ENCODE results near the gene TLR2. TPM values are rescaled to one million over a fixed set of nuclear protein-coding genes. Genes with fewer than 3 reads are reported as not detected.

The TLR2 gene
- polyA plus RNA-seq, 3 donors: 133 to 187 (median 162) TPM

DNA sequence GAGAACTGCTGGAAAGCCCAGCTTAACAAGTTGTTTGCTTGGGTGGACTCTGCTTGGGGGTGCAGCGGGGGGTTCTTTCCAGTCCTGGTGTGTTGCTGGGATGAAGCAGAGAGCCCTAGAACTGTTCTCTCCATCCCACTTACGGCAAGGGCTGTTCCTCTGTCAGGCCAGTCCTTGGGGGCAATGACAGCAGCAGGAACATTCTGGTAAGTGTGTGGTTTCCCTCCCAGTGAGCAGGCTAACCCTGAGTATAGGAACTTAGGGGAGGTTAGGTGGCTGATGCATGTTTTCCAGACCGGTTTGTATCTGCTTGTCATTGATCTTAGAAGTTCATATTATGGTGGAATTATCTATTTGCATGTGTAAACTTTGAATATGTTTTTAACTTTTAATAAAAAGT lies 46.9 kb upstream of the TLR2 start:
- intact Hi-C loops (cut with micrococcal nuclease): no loop called here
- Histone ChIP-seq H3K4me1 (ENCODE audit: control insufficient read depth in 1 of 2, insufficient read depth in 2 of 2, low read length in 2 of 2) (peaks cover 23 to 41% of the 10 kb centered on the region in 2 donors), H3K9ac (ENCODE audit: insufficient read depth, low read length, poor library complexity, severe bottlenecking) (no peak overlapping the region), H2AFZ (ENCODE audit: insufficient read depth, low read depth, low read length, poor library complexity, severe bottlenecking) (no peak overlapping the region), H3K9me3 (replicated peaks in 1 of 2; ENCODE audit: control insufficient read depth in 1 of 2, insufficient read depth in 1 of 2, low read length in 2 of 2) (no peaks in the 10 kb centered on the region), H4K20me1 (ENCODE audit: insufficient read depth, low read length) (peaks cover 12% of the 10 kb centered on the region), H3K27ac (ENCODE audit: low read depth in 1 of 2, low read length in 2 of 2) (peak overlapping the region in 1 of 2 donors; percentile 6), H3K4me2 (replicated peaks; ENCODE audit: extremely low read depth, low read length, poor library complexity, severe bottlenecking) (no peak overlapping the region), H3K36me3 (replicated peaks in 1 of 2; ENCODE audit: control insufficient read depth in 1 of 2, insufficient read depth in 2 of 2, low read length in 2 of 2) (peaks cover 43 to 64% of the 10 kb centered on the region in 2 donors), H3K79me2 (ENCODE audit: insufficient read depth, low read length) (peaks cover 9% of the 10 kb centered on the region), H3K4me3 (replicated peaks in 1 of 3; ENCODE audit: low read depth in 2 of 3, low read length in 3 of 3) (no peak overlapping the region), H3K27me3 (ENCODE audit: control insufficient read depth in 2 of 2, insufficient read depth in 2 of 2, low read length in 2 of 2) (no peaks in the 10 kb centered on the region)
- TF ChIP-seq, protein P1, sequence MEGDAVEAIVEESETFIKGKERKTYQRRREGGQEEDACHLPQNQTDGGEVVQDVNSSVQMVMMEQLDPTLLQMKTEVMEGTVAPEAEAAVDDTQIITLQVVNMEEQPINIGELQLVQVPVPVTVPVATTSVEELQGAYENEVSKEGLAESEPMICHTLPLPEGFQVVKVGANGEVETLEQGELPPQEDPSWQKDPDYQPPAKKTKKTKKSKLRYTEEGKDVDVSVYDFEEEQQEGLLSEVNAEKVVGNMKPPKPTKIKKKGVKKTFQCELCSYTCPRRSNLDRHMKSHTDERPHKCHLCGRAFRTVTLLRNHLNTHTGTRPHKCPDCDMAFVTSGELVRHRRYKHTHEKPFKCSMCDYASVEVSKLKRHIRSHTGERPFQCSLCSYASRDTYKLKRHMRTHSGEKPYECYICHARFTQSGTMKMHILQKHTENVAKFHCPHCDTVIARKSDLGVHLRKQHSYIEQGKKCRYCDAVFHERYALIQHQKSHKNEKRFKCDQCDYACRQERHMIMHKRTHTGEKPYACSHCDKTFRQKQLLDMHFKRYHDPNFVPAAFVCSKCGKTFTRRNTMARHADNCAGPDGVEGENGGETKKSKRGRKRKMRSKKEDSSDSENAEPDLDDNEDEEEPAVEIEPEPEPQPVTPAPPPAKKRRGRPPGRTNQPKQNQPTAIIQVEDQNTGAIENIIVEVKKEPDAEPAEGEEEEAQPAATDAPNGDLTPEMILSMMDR (IDR thresholded peaks at IDR 0.05): no peak
- peaks cover 58 to 87% of the 10 kb centered on the region in 2 donors for H3K36me3 Mint-ChIP-seq
- H3K27me3 Mint-ChIP-seq (ENCODE audit: low read depth in 3 of 3): peaks cover 0 to 2% (median 2%) of the 10 kb centered on the region in 3 donors
- peaks cover 0 to 6% (median 0%) of the 10 kb centered on the region in 7 donors for H3K9me3 Mint-ChIP-seq
- peaks cover 45% of the 10 kb centered on the region for H3K4me1 Mint-ChIP-seq
- H3K4me3 Mint-ChIP-seq: no peak overlapping the region
- DNase-seq: no peak
- H3K27ac Mint-ChIP-seq: peak overlapping the region in 4 of 7 donors; percentile 3 to 48 (median 40)
- 83% methylated on average over 1 of the region's 3 CpGs for WGBS (ENCODE audit: insufficient coverage)

DNA sequence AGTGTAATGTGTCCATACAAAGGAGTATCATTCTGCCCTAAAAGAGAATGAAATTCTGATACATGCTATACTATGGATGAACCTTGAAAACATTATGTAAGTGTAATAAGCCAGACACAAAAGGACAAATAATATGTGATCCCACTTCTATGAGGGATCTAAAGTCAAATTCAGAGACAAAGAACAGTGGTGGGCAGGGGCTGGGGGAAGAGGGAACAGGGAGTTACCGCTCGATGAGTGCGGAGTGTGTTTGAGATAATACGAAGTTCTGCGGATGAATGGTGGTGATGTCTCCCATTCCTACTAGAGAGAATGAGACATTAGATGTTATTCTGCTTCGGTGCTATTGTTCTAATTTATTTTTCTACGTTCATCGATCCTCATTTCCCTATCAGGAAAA lies 46.1 kb upstream of the TLR2 start:
- Histone ChIP-seq H3K27me3 (ENCODE audit: control insufficient read depth in 2 of 2, insufficient read depth in 2 of 2, low read length in 2 of 2) (no peaks in the 10 kb centered on the region), H3K36me3 (replicated peaks in 1 of 2; ENCODE audit: control insufficient read depth in 1 of 2, insufficient read depth in 2 of 2, low read length in 2 of 2) (peaks cover 36 to 56% of the 10 kb centered on the region in 2 donors), H3K9ac (ENCODE audit: insufficient read depth, low read length, poor library complexity, severe bottlenecking) (no peak overlapping the region), H2AFZ (ENCODE audit: insufficient read depth, low read depth, low read length, poor library complexity, severe bottlenecking) (no peak overlapping the region), H3K4me1 (ENCODE audit: control insufficient read depth in 1 of 2, insufficient read depth in 2 of 2, low read length in 2 of 2) (peaks cover 27 to 47% of the 10 kb centered on the region in 2 donors), H3K4me2 (replicated peaks; ENCODE audit: extremely low read depth, low read length, poor library complexity, severe bottlenecking) (no peak overlapping the region), H3K9me3 (replicated peaks in 1 of 2; ENCODE audit: control insufficient read depth in 1 of 2, insufficient read depth in 1 of 2, low read length in 2 of 2) (no peaks in the 10 kb centered on the region), H3K27ac (ENCODE audit: low read depth in 1 of 2, low read length in 2 of 2) (no peak overlapping the region), H3K79me2 (ENCODE audit: insufficient read depth, low read length) (peaks cover 11% of the 10 kb centered on the region), H4K20me1 (ENCODE audit: insufficient read depth, low read length) (peaks cover 12% of the 10 kb centered on the region), H3K4me3 (replicated peaks in 1 of 3; ENCODE audit: low read depth in 2 of 3, low read length in 3 of 3) (no peak overlapping the region)
- 100% methylated on average over 3 of the region's 8 CpGs for WGBS (ENCODE audit: insufficient coverage)
- intact Hi-C loops (cut with micrococcal nuclease): no loop called here
- Mint-ChIP-seq H3K4me3 (no peak overlapping the region), H3K27me3 (ENCODE audit: low read depth in 3 of 3) (peaks cover 0 to 2% (median 2%) of the 10 kb centered on the region in 3 donors), H3K9me3 (peaks cover 0 to 6% (median 0%) of the 10 kb centered on the region in 7 donors), H3K4me1 (peaks cover 50% of the 10 kb centered on the region), H3K36me3 (peaks cover 51 to 79% of the 10 kb centered on the region in 2 donors), H3K27ac (peak overlapping the region in 3 of 7 donors; percentile 42 to 52 (median 50))
- TF ChIP-seq, protein P1 (IDR thresholded peaks at IDR 0.05): no peak
- no peak for DNase-seq
